CD4-positive, alpha-beta T cell treated with Interleukin-21 for 1 hour (primary cell): ENCODE measurements around the gene HDAC7.

Experiments used
- DNase-seq: peaks from one replicate; pipeline ENCODE4 v3.0.0-alpha.2; 2020

The HDAC7 gene

GRCh38 chr12:47743311-47743860 lies 76.3 kb downstream of the HDAC7 start:
- no peak for DNase-seq

- peak; percentile 76 for DNase-seq
Observed at GRCh38 chr12:47742253-47742825, 77.4 kb downstream of the HDAC7 start.

GRCh38 chr12:47741340-47741703 lies 78.4 kb downstream of the HDAC7 start:
- peak; percentile 82 for DNase-seq

- no peak for DNase-seq
Observed at GRCh38 chr12:47740606-47741339, 78.9 kb downstream of the HDAC7 start.

- no peak for DNase-seq
Observed at GRCh38 chr12:47739979-47740378, 79.7 kb downstream of the HDAC7 start.

GRCh38 chr12:47739297-47739696 lies 80.4 kb downstream of the HDAC7 start:
- DNase-seq, result no peak

GRCh38 chr12:47737936-47738594 lies 81.6 kb downstream of the HDAC7 start:
- DNase-seq, result no peak

GRCh38 chr12:47736877-47737676 lies 82.6 kb downstream of the HDAC7 start:
- no peak for DNase-seq

GRCh38 chr12:47736216-47736615 lies 83.5 kb downstream of the HDAC7 start:
- no peak for DNase-seq

GRCh38 chr12:47735649-47736048 lies 84.1 kb downstream of the HDAC7 start:
- no peak for DNase-seq

- DNase-seq, result no peak
Observed at GRCh38 chr12:47734725-47735480, 84.8 kb downstream of the HDAC7 start.

- DNase-seq, result no peak
Observed at GRCh38 chr12:47733142-47733541, 86.6 kb downstream of the HDAC7 start.
